ENCODE measurements around the gene RABL6.

GRCh38 chr9:136885950-136886578 lies 78.3 kb downstream of the RABL6 start, which contains the start of gene TRAF2:
- TF ChIP-seq CTCF (IDR thresholded peaks at IDR 0.05) (no peak), POLR2AphosphoS5 (IDR thresholded peaks at IDR 0.05) (peak in 2 of 4 donors; percentile 26 to 60)
